HG03095 (cell line): ENCODE data around the gene OR10J4.
"Not testable (repeated sequence)": the region's sequence is repeated elsewhere in the genome, so short reads cannot be mapped to it uniquely, and the experiment has no call there.

ENCODE experiments used
- ATAC-seq: cut with Tn5 transposase; IDR thresholded peaks from one replicate; pipeline ENCODE4 v1.9.1; 2021; ENCODE audit warnings: moderate library complexity; ENCODE audit not compliant: unreplicated experiment

The OR10J4 gene

DNA sequence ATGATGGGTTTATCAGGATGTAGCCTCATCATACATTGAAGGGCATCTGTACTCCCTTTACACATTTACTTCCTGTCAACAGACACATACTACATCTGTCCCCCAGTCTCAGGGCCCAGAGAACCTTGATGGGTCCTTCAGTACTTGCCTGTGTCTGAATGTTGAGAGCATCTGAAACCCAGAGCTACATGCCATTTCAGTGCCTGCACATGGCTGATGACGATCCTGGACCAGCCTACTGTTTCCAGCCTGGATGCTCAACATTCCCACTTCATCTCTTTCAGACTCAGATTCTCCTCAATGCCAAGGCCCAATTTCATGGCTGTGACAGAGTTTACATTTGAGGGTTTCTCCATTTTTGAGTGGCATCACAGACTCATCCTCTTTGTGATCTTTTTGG is at the start of gene OR10J4:
TSS of gene OR10J4 (plus strand) at position 301 of the 400 bp plus-strand sequence.
- ATAC-seq, result no peak

DNA sequence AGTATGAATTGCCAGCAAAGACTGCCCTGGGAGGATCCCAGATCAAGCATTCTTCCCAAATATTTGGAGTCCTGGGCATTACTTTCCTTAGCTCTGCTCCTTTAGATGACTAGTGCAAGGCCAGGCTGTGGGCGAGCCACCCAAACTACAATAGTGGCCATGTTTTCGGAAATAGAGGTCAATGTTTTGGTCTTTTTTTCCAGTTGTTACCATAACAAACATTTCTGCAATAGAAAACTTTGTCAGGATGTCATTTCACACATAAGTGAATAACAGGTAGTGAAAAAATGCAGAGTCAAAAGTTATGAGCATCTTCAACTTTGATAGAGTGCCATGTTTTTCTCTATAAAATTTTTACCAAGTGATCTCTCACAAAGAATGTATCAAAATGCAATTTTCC is 25.2 kb upstream of the OR10J4 start:
- ATAC-seq, result no peak

DNA sequence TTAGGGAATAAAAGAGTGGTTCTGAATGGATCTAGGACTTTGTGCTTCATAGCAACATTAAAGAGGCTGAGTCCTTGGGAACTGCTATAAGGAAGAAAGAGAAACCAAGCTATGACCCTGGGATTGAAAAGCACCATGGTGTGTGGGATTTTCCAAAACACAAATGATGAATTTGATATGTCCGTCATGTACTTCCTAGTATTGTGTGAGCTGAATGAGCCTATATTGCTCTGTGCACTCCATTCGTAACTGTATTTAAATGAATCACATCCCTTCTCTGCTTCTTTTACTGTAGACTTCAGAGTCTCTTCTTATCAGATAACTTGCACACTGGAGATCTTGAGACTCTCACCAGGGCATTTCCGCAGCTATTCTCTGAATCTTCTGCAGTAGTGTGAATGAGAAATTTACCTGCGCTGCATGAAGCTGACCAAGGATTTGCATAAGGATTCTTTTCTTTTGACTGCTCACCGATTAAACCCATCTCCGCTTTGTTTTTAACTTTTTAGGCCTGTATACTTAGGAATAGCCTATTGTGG is 23.1 kb upstream of the OR10J4 start:
- ATAC-seq, result no peak

DNA sequence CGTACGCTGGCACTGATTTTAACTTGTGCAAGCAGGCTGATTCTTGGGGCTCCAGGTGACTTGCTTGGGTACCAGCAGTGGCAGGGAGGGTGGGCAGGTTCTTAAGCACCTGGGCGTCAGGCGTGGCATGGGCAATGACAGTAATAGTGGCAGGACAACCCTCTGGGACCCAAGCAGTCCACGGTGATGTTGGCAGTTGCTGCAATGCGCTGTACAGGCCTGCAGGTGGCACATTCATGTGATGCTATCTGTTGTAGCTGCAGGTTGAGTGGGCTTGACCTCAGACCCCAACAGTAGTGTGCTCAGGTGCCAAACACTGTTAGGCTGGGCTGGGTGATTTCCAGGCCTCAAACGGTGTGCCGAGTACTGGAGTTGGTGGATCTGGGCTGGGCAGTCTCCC is 10.2 kb upstream of the OR10J4 start:
- ATAC-seq, result no peak

DNA sequence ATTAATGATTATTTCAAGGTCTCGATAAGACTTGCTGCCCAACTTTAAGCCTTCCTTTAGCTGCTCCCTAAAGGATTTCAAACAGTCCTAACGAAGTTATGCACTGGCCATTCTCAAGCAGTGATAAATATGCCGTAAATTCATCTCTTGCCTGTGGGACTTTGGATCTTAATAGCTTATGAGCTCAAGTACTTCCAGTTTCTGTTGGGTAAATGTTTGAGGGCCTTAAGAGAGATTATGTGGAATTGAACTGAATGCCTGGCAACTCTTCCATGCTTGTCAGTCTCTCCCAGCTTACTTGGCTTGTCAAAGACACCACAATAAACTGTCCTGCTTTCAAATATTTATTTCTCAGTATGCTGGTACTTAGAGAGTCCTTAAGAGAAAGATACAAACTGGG is 3.5 kb upstream of the OR10J4 start:
- no peak for ATAC-seq

DNA sequence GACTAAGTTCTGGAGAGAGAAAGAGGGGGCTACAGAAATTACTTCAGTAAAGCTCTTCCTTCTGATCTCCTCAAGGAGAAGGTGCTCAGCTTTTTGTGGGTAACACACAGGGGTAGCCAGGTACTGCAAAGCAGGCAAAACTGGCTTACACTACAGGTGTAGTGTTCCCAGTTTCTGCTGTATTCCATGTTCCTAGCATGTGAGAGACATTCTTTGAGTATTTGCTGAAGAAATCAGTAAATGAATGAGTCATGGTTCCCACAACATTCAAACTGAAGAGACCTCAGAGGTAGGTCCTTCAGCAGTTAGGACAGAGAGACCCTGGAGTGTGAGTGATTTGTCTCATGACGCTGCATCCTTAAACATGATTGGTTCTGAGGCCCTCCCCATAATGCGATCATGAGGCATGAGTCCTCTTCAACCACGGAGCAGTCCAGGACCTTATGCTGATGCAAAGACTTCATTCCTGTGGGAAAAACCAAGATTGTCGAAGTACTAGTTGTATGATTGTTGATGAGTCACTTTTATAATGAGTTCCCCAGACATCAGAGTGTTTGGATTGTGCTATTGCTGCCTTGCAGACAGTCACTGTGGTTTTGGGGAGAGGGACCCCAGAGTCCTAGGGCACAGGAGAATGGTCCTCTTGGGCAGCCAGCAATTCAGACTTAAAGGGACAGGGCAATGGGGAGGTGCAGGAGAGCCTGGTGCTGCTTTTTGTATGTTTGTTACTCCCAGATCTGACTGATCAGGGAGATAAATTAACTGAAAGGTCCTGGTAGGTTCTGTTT is 2.7 kb upstream of the OR10J4 start:
- ATAC-seq, result no peak

DNA sequence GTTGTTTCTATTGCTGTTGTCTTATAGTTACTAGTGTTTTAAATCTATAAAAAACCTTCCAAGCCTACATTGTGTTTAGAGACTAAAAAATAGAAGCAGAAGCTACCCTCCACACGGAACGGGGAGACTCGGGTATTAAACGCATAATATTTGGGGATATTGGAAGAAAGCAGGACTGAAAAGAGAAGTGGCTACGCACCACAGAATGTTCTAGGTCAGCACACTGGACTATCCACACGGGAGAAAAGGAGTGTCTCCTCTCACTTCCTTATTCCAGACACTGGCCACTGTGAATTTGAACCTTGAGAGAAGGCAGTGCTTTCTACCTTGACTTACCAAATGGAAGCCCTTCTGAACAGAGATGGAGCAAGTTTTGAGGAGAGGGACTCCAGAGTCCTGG is 1.0 kb upstream of the OR10J4 start:
- ATAC-seq, result no peak

DNA sequence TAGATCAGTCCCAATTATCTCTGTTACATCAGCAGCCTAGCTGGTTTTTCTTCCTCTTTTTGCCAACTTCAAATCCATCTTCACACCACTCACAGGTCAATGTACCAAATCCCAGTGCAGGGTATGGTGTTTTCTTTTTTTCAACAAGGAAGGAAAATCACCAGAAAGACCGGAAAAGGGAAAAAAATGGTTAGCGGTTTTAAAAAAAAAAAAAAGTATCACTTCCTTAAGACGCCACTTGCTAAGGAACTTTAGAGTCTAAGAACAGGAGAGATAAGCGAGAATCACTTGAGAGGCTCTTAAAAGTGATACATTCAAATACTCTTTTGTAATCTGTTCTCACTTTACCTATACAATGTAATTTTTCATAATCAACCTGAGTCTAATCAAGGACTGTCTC is 4.5 kb downstream of the OR10J4 start:
- ATAC-seq, result no peak

DNA sequence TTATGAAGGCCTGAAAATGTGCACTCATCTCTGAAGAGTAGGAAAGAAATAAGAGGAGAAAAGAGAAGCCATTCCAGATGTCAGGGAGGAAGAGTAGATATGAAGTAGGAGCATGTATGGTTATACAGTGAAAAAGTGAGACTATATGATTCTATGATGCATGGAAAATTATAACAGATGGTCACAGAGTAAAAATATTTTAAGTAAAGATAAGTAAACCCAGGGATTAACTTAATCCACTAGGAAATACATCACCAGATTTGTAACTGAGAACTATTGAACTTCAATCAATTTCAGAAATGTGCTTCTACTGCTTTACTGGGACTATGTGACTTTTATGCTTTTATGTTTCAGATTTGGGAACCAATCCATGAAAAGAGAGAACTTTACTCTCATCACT is 7.4 kb downstream of the OR10J4 start, which contains the start of gene OR10J1:
TSS of gene OR10J1 (plus strand) at position 301 of the 400 bp plus-strand sequence. CDS start at position 371, 70 bp downstream.
- no peak for ATAC-seq

DNA sequence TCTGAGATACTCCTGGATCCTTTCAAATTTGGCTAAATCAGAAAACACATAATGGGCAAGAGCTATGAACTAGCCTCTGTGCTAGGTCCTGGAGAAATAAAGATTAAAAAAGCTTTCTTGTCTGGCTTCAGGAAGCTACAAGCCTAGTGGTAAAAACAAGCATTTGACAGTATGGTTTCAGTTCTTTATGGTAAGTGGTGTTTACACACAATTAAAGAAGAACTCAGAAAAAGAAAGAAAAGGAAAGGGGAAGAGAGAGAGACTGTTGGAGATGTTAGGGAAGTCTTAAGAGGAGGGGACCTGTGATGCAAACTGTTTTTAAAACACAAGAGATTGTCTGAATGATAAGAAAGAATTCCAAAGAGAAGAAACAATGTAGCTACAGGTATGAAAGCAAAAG is 9.4 kb downstream of the OR10J4 start:
- no peak for ATAC-seq

DNA sequence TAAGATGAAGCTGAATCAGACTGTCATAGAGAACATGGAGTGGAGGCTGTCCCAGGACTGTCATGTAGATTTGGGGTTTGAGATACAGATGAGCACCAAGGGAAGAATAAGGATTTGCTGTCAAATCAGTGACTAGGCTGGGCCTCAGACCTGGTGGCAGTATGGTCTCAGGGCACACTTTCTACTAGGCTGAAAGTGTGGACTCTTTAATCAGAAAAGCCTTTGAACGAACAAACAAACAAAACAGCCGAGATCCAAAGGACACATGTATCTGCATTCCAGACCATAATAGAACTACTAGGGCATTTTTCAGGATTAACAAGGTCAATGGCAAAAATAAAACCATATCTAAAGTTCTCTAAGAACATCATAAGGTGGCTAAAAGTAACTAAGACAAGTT is 10.4 kb downstream of the OR10J4 start:
- ATAC-seq, result no peak

DNA sequence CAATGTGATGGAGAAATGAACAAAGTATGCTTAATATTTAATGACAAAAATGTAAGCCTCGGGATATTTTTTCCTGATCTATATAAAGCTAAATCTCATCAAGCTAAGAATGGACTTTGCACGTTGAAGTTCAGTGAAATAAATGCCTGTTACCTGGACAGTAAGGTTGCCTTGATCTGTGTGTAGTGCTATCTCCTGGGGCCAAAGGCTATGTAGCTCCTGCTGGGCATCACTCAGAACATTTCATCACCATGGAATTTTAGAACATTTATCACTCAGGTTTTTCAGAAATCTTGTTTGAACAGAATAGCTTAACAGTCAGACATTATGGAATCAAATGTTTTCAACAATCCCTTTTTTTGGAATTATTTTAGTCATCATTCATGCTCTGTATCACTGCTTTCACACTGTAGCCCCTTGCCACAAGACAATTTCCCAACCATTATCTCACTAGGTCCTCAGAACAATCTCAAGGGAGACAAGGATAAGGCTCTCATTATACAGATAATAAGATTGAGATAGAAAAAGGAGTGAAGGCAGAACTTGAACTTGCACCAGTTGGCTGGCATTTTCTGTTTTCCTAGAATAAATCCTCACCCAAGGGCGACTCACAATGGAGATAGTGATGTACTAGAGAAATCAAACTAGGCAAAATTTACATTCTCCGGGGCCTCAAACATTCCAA is 11.2 kb downstream of the OR10J4 start:
- no peak for ATAC-seq

DNA sequence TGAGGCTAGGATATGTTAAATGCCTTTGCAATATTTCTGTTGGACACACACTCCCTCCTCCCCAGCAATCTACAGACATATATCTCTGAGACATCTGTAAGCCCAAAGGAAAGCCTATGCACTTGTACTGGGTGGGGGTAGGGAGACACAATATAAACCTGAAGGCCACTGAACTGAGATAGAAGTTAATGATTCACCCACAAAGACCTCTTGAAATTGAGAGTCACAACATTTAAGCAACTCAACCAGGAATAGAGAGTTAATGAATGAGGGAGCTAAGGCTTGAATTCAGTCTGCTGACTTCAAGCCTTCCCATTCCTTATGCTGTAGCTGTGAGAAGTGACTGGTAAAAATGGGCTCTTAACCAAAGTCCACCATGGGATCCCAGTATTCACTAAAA is 12.5 kb downstream of the OR10J4 start:
- ATAC-seq, result no peak

DNA sequence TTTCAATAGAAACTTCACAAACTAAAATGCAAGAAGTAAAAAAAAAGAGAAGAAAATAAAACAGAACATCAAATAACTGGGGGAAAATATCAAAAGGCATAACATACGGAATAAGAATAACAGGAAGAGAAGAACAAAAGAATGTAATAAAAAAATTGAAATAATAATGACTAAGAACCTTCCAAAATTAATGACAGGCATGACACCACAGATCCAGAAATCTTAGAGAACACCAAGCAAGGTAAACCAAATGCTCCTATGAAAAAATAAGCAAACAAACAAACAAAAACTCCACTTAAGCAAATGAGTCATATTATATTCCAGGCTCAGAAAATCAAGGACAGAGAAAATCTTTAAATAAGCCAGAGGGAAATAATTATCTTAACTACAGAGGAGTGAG is 16.2 kb downstream of the OR10J4 start:
- ATAC-seq, result no peak

DNA sequence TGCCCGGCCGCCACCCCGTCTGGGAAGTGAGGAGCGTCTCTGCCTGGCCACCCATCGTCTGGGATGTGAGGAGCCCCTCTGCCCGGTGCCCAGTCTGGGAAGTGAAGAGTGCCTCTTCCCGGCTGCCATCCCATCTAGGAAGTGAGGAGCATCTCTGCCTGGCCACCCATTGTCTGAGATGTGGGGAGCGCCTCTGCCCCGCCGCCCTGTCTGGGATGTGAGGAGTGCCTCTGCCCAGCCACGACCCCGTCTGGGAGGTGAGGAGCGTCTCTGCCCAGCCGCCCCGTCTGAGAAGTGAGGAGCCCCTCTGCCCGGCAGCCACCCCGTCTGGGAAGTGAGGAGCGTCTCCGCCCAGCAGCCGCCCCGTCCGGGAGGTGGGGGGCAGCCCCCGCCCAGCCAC is 17.6 kb downstream of the OR10J4 start:
- not testable (repeated sequence) for ATAC-seq

DNA sequence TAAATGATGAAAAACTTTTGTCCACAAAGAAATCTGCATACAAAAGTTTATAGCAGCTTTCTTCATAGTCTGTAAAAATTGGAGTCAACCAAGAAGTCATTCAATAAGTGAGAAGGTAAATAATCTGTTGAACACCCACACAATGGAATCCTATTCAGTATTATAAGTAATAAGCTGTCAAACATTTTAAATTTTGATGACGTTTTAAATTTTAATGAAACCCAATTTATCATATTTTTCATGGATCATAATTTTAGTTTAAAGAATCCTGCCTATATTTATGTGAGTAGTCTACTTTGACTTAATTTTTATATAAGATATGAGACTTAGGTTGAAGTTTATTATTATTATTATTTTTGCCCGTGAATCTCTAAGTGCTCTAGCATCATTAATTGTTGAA is 27.5 kb downstream of the OR10J4 start:
- no peak for ATAC-seq

DNA sequence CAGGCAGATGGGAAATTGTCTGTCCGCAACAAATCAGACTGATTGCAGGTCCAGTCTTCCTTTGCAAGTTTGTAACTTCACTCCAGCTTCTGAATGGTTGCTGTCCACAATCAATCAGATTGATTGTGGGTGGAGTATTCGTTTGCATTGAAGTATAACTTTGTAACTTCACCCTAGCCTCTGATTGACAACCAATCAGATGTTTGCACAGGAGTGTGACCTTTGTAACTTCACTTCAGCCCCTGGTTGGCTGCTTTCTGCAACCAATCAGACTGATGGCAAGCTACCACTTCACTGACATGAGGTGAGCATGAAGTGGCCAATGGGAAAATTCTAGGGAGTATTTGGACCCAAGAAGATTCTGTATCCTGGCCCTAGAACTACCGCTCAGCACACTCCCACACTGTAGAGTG is 33.2 kb downstream of the OR10J4 start:
- no peak for ATAC-seq

DNA sequence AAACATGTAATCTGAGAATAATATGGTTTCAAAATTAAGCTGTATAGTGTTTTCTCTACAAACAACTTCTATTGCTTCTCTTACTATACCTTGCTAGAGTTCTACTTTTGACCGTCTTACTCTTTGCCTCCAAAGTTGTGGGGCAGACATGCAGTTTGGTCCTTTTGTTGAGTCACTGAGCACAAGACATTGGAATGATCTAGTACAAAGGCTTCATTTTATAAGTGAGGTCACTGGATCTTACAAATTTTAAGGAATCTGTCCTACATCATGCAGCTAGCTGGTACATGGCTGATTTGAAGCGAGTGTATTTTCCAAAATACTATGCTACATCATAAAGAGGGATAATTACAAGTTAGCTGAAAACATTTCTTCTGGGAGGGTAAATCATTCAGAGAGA is 36.3 kb downstream of the OR10J4 start:
- ATAC-seq, result no peak

DNA sequence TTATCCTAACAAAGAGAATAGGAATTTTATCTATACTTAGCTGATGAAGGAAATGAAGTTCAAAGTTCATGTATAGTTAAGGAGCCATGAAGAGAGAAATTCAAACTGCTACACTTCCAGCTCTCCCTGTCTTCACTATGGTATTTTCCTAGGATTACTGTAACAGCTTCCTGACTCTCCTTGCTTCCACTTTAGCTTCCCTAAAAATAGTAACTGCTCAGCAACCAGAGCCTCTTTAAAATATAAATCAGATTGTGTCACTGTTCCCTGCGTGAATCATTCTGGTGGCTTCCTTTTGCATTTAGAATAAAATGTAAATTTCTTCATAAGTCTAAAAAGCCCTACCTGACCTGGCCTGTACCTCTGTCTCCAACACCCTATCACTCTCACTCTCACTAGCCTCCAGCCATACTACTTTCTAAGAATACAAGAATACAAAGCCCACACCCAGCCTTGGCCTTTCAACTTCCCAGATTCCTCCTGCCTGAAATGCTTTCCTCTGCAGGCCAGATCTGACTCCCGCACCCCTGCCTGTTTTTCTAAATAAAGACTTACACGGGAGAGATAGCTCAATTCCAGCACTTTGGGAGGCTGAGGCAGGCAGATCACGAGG is 38.0 kb downstream of the OR10J4 start:
- ATAC-seq, result no peak

DNA sequence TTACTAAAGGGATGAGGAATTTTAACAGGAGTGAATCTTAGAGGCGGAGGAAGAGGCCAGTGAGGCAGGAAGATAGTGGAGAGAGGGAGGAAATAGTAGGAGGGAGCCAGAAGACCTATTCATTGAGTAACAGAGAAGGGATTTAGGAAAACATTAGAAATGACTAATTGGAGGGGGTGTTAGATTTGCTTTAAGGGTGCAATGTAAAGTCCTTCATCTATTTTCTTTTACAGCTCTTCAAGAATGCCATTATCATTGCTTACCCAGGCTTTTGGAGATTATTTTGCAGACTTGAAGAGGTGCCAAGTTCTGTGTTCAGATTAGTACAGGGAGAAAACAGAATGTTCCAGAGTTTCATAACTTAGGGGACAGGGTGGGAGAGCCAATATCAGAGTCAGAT is 41.3 kb downstream of the OR10J4 start:
- no peak for ATAC-seq

DNA sequence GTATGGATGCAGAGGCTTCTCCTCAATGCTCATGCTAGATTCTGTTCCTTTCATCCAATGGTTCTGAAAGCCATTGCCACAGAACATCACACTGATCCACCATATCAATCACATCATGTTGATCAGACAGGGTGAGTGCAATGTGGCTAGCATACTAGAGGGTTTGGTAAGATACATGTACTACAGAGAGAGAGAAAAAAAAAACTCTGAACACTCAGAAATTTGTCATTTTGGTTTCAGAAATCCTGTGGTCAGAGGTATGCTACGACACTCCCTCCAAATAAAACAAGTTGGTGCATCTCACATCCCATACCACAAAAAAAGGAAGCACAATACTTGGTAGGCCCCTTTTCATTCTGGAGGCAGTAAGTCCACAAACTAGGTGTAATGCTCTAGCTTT is 42.9 kb downstream of the OR10J4 start:
- no peak for ATAC-seq
